K562 (cell line): Measurements from ENCODE around the gene IL1B. TPM values are rescaled to one million over a fixed set of nuclear protein-coding genes. Genes with fewer than 3 reads are reported as not detected.

Experiments used
- ASH1L ChIP-seq: fragments of 450-650 bp; IDR thresholded peaks from 2 replicates; pipeline ENCODE4 v1.6.1; 2018; ENCODE audit warnings: borderline replicate concordance, mild to moderate bottlenecking, low read depth; ENCODE audit not compliant: partially characterized antibody
- FOSL1 ChIP-seq: fragments of 200-800 bp; sonication (Bioruptor generic); conservative IDR thresholded peaks from 2 replicates; pipeline ENCODE4 v1.6.1; 2016; ENCODE audit warnings: missing genetic modification characterization, missing compliant biosample characterization
- FOXK2 ChIP-seq, 2 experiments: fragments of 450-650 bp; IDR thresholded peaks in 1 of 2; conservative IDR thresholded peaks in 1 of 2; 2 replicates each; pipeline ENCODE4 v1.6.1; 2016; ENCODE audit warnings: low read depth in 2 of 2, mild to moderate bottlenecking in 1 of 2
- HDAC1 ChIP-seq, 2 experiments: fragments of 450-650 bp; IDR thresholded peaks; 2 replicates each; pipeline ENCODE4 v1.6.1; 2016 to 2017; ENCODE audit warnings: inconsistent platforms in 1 of 2, mild to moderate bottlenecking in 1 of 2, moderate library complexity in 1 of 2
- HDAC8 ChIP-seq: fragments of 450-650 bp; IDR thresholded peaks from 2 replicates; pipeline ENCODE4 v1.6.1; 2016; ENCODE audit warnings: mild to moderate bottlenecking, missing genetic modification characterization, moderate library complexity, missing compliant biosample characterization
- HIVEP1 ChIP-seq: fragments of 250-450 bp; sonication (Bioruptor Pico); IDR thresholded peaks from 2 replicates; pipeline ENCODE4 v1.4.0; 2020; ENCODE audit warnings: mild to moderate bottlenecking
- MBD2 ChIP-seq: sonication (generic); IDR thresholded peaks from 2 replicates; pipeline ENCODE4 v1.6.1; 2016; ENCODE audit warnings: low read depth, borderline replicate concordance
- PURB ChIP-seq: sonication (generic); formaldehyde crosslinking; IDR thresholded peaks from 2 replicates; pipeline ENCODE4 v1.9.0; 2021; ENCODE audit warnings: low read depth, mild to moderate bottlenecking, missing genetic modification reagents
- SMAD4 ChIP-seq: fragments of 250-450 bp; sonication (Bioruptor Pico); conservative IDR thresholded peaks from 2 replicates; pipeline ENCODE4 v1.8.0; 2021; ENCODE audit warnings: inconsistent platforms, mild to moderate bottlenecking, moderate library complexity
- SMARCE1 ChIP-seq: fragments of 450-650 bp; IDR thresholded peaks from 2 replicates; pipeline ENCODE4 v1.7.1; 2016; ENCODE audit warnings: mild to moderate bottlenecking
- SMC3 ChIP-seq: conservative IDR thresholded peaks from 2 replicates; pipeline ENCODE4 v1.6.1; 2011; ENCODE audit warnings: low read depth, low read length, improper control_type of control experiment; ENCODE audit not compliant: insufficient read depth
- TAF1 ChIP-seq: IDR thresholded peaks from 2 replicates; pipeline ENCODE4 v1.6.1; 2011; ENCODE audit warnings: mild to moderate bottlenecking, low read length, moderate library complexity; ENCODE audit not compliant: insufficient read depth, control insufficient read depth, severe bottlenecking; ENCODE audit errors: extremely low read depth
- TAF7 ChIP-seq: fragments of 450-650 bp; IDR thresholded peaks from 2 replicates; pipeline ENCODE4 v1.6.1; 2016; ENCODE audit warnings: missing genetic modification characterization, missing compliant biosample characterization
- ZBTB1 ChIP-seq: sonication (generic); formaldehyde crosslinking; IDR thresholded peaks from 2 replicates; pipeline ENCODE4 v1.8.1; 2023; ENCODE audit warnings: missing genetic modification reagents, low read depth, mild to moderate bottlenecking, borderline replicate concordance
- ZBTB26 ChIP-seq: fragments of 450-650 bp; formaldehyde crosslinking; IDR thresholded peaks from 2 replicates; pipeline ENCODE4 v1.4.0; 2022; ENCODE audit warnings: missing genetic modification characterization
- ZBTB8A ChIP-seq: fragments of 450-650 bp; IDR thresholded peaks from 2 replicates; pipeline ENCODE4 v1.6.1; 2018; ENCODE audit warnings: mild to moderate bottlenecking, moderate library complexity; ENCODE audit not compliant: partially characterized antibody
- ZNF184 ChIP-seq: sonication (generic); formaldehyde crosslinking; IDR thresholded peaks from 2 replicates; pipeline ENCODE4 v1.5.0; 2020; ENCODE audit warnings: missing genetic modification reagents
- ZNF282 ChIP-seq: sonication (generic); formaldehyde crosslinking; IDR thresholded peaks from 2 replicates; pipeline ENCODE4 v1.8.1; 2023; ENCODE audit warnings: missing genetic modification reagents
- ZNF395 ChIP-seq: fragments of 200-800 bp; sonication (Bioruptor generic); IDR thresholded peaks from 2 replicates; pipeline ENCODE4 v1.6.1; 2017; ENCODE audit warnings: missing genetic modification characterization, missing compliant biosample characterization
- ZNF445 ChIP-seq: fragments of 250-450 bp; sonication (Bioruptor Pico); IDR thresholded peaks from 2 replicates; pipeline ENCODE4 v1.4.0; 2020; ENCODE audit warnings: low read depth, mild to moderate bottlenecking, moderate library complexity
- ZNF76 ChIP-seq: fragments of 250-450 bp; sonication (Bioruptor Pico); IDR thresholded peaks from 2 replicates; pipeline ENCODE4 v1.4.0; 2020; ENCODE audit warnings: mild to moderate bottlenecking, moderate library complexity, borderline replicate concordance
- ZNF77 ChIP-seq: fragments of 250-450 bp; sonication (Bioruptor Pico); IDR thresholded peaks from 2 replicates; pipeline ENCODE4 v1.5.0; 2020
- polyA plus RNA-seq, 8 experiments: library from polyadenylated mRNA; depleted of rRNA in 4 of 8; stranded (reverse) in 5 of 8; unstranded in 3 of 8; fragments of >200 nt; fragmentation: Nextera tagmentation in 2 of 8; fragmentation: Illumina TruSeq in 1 of 8; extraction: Ambion mirVana in 2 of 8; extraction: Trizol in 1 of 8; gene quantifications; 2 replicates each; pipeline versions ENCODE4 v1.2.1 to v1.2.3, GENCODE V29; 2011 to 2014; ENCODE audit warnings: inconsistent platforms in 1 of 8, missing spikeins in 1 of 8
- total RNA-seq, 7 experiments: library from RNA; depleted of rRNA in 6 of 7; stranded (reverse); fragments of >200 nt in 6 of 7; fragmentation: Illumina TruSeq in 2 of 7; extraction: Trizol in 2 of 7; gene quantifications; 2 replicates each; pipeline versions ENCODE4 v1.2.1 to v1.2.3, GENCODE V29; 2011 to 2021; ENCODE audit warnings: low replicate concordance in 1 of 7

Gene IL1B
- total and polyA plus RNA-seq, 9 of the 15 experiments (the other 6 are each of a cell fraction or from before 2014, with no cell fraction given) = 0.29 TPM; not detected in 8

- TF ChIP-seq ZNF445 (CRISPR knock-in tag) (no peak), TAF7 (tag) (no peak), ZNF395 (CRISPR knock-in tag) (no peak), SMAD4 (CRISPR knock-in tag) (no peak; the same call in 1 of the 2 replicates), TAF1 (no peak), SMC3 (no peak), ZNF77 (CRISPR knock-in tag) (no peak), ZNF76 (CRISPR knock-in tag) (no peak), MBD2 (no peak), FOSL1 (tag) (no peak), ZNF282 (no peak), FOXK2 (conservative IDR thresholded peaks at IDR 0.05 in 1 of 2, IDR thresholded peaks at IDR 0.05 in 1 of 2; ENCODE audit: low read depth in 2 of 2) (peak; percentile 17 to 58; a peak in 1 of 4 replicates), ZBTB8A (no peak), SMARCE1 (0 out of 2 replicates have a peak, but pooled peaks have one; percentile 36), HIVEP1 (CRISPR knock-in tag) (no peak), PURB (CRISPR knock-in tag) (no peak), ASH1L (no peak), ZNF184 (CRISPR knock-in tag) (no peak), HDAC1 (IDR thresholded peaks at IDR 0.05) (peak in 1 of 2 experiments; percentile 83; a peak in 2 of 4 replicates), HDAC8 (no peak), ZBTB1 (no peak), ZBTB26 (CRISPR knock-in tag) (no peak)
Observed at GRCh38 chr2:112829101-112829960, 7.2 kb downstream of the IL1B start (continued).
